SK-N-SH (cell line): Measurements from ENCODE around the gene USP16.

Experiments
- CHD2 ChIP-seq: fragments of 150-350 bp; IDR thresholded peaks from 2 replicates; pipeline ENCODE4 v1.6.1; 2018; ENCODE audit warnings: low read length; ENCODE audit not compliant: partially characterized antibody
- EP300 ChIP-seq, 2 experiments: IDR thresholded peaks; 2 replicates each; pipeline versions ENCODE4 v1.4.0 to v1.6.1; 2012; ENCODE audit warnings: borderline replicate concordance in 1 of 2, low read depth in 1 of 2, low read length in 1 of 2
- EZH2phosphoT487 ChIP-seq: fragments of 200-600 bp; sonication (generic); IDR thresholded peaks from 2 replicates; pipeline ENCODE4 v1.6.1; 2017; ENCODE audit warnings: low read depth, mixed run types, mild to moderate bottlenecking, antibody characterized with exemption, moderate library complexity, borderline replicate concordance
- FOXJ3 ChIP-seq: sonication (generic); formaldehyde crosslinking; IDR thresholded peaks from 2 replicates; pipeline ENCODE4 v1.5.1; 2020; ENCODE audit warnings: mild to moderate bottlenecking, missing genetic modification reagents
- POLR2AphosphoS5 ChIP-seq: IDR thresholded peaks from 2 replicates; pipeline ENCODE4 v1.6.1; 2012; ENCODE audit warnings: low read depth, low read length
- SIN3A ChIP-seq: IDR thresholded peaks from 2 replicates; pipeline ENCODE4 v1.6.1; 2012; ENCODE audit warnings: low read depth, mild to moderate bottlenecking, low read length, moderate library complexity, borderline replicate concordance
- TF ChIP-seq, protein P1 (sequence below): fragments of 200-600 bp; sonication (generic); IDR thresholded peaks from 2 replicates; pipeline ENCODE4 v1.6.1; 2017; ENCODE audit warnings: antibody characterized with exemption, mild to moderate bottlenecking, moderate library complexity
- TF ChIP-seq, protein P2 (sequence below): IDR thresholded peaks from 2 replicates; pipeline ENCODE4 v1.6.1; 2012; ENCODE audit warnings: mild to moderate bottlenecking, low read depth, low read length, moderate library complexity
- TF ChIP-seq, protein P3 (sequence below): IDR thresholded peaks from 2 replicates; pipeline ENCODE4 v1.4.0; 2012; ENCODE audit warnings: low read depth

DNA sequence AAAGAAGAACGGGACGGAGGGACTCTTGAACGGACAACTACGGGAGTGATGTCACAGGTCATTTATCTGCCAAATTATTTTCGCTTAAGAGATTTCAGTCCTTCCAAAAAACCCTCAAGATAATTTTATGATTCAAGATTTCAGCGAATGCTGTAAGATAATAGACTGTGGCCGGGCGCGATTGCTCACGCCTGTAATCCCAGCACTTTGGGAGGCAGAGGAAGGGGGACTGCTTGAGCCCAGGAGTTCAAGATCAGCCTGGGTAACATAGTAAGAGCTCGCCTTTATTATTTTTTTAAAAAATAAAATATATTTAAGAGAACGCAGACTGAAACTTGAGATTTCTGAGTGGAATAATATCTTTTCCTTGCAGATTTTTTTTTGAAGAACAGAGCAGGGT is 5.9 kb upstream of the USP16 start:
- TF ChIP-seq, protein P1, sequence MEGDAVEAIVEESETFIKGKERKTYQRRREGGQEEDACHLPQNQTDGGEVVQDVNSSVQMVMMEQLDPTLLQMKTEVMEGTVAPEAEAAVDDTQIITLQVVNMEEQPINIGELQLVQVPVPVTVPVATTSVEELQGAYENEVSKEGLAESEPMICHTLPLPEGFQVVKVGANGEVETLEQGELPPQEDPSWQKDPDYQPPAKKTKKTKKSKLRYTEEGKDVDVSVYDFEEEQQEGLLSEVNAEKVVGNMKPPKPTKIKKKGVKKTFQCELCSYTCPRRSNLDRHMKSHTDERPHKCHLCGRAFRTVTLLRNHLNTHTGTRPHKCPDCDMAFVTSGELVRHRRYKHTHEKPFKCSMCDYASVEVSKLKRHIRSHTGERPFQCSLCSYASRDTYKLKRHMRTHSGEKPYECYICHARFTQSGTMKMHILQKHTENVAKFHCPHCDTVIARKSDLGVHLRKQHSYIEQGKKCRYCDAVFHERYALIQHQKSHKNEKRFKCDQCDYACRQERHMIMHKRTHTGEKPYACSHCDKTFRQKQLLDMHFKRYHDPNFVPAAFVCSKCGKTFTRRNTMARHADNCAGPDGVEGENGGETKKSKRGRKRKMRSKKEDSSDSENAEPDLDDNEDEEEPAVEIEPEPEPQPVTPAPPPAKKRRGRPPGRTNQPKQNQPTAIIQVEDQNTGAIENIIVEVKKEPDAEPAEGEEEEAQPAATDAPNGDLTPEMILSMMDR: no peak
- no peak for TF ChIP-seq FOXJ3 (CRISPR knock-in tag)
- no peak for TF ChIP-seq EZH2phosphoT487
- no peak for TF ChIP-seq POLR2AphosphoS5
- no peak for TF ChIP-seq CHD2
- TF ChIP-seq, protein P2, sequence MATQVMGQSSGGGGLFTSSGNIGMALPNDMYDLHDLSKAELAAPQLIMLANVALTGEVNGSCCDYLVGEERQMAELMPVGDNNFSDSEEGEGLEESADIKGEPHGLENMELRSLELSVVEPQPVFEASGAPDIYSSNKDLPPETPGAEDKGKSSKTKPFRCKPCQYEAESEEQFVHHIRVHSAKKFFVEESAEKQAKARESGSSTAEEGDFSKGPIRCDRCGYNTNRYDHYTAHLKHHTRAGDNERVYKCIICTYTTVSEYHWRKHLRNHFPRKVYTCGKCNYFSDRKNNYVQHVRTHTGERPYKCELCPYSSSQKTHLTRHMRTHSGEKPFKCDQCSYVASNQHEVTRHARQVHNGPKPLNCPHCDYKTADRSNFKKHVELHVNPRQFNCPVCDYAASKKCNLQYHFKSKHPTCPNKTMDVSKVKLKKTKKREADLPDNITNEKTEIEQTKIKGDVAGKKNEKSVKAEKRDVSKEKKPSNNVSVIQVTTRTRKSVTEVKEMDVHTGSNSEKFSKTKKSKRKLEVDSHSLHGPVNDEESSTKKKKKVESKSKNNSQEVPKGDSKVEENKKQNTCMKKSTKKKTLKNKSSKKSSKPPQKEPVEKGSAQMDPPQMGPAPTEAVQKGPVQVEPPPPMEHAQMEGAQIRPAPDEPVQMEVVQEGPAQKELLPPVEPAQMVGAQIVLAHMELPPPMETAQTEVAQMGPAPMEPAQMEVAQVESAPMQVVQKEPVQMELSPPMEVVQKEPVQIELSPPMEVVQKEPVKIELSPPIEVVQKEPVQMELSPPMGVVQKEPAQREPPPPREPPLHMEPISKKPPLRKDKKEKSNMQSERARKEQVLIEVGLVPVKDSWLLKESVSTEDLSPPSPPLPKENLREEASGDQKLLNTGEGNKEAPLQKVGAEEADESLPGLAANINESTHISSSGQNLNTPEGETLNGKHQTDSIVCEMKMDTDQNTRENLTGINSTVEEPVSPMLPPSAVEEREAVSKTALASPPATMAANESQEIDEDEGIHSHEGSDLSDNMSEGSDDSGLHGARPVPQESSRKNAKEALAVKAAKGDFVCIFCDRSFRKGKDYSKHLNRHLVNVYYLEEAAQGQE: no peak
- TF ChIP-seq EP300 (IDR thresholded peaks at IDR 0.05; ENCODE audit: borderline replicate concordance in 1 of 2, low read depth in 1 of 2, low read length in 1 of 2): no peak
- TF ChIP-seq, protein P3, sequence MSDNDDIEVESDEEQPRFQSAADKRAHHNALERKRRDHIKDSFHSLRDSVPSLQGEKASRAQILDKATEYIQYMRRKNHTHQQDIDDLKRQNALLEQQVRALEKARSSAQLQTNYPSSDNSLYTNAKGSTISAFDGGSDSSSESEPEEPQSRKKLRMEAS: no peak
- TF ChIP-seq SIN3A: no peak
